GM21576 (cell line): ENCODE results near the gene PCYT2.
A peak's percentile ranks its signal among the peaks of the same experiment; 100 is the strongest.

Experiments
- ATAC-seq: cut with Tn5 transposase; IDR thresholded peaks from one replicate; pipeline ENCODE4 v1.9.1; 2021; ENCODE audit warnings: mild to moderate bottlenecking, moderate library complexity; ENCODE audit not compliant: unreplicated experiment

The PCYT2 gene

GRCh38 chr17:81927653-81928543, 16.7 kb upstream of the PCYT2 start, which contains the start of gene MAFG:
TSS of gene MAFG (minus strand) at chr17:81927735. CDS start at chr17:81923185, 4,550 bp downstream.
- no peak for ATAC-seq

DNA sequence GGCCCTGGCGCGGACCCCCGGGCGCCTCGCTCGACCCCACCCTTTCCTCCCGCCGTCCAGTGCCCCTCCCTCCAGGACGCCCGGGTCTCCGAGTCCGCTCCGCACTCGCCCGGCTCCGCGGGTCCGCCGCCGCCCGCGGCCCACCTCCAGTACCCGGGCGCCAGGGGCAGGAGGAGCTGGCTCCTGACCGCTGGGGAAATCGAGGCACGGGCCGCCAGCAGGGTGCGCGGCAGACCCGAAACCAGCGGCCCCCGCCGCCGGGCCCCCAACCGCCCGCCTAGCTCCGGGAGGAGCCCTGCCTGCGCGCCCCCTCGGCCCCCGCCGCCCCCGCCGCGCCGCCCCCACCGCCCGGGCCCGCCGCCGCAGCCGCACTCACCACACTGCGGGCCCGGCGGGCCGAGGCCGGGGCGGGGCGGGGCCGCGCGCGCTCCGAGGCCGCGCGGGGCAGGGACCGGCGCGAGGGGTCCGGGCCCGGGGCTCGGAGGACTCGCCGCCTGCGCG, 16.0 kb upstream of the PCYT2 start:
- ATAC-seq: no peak

GRCh38 chr17:81926451-81927151, 15.4 kb upstream of the PCYT2 start:
- no peak for ATAC-seq

DNA sequence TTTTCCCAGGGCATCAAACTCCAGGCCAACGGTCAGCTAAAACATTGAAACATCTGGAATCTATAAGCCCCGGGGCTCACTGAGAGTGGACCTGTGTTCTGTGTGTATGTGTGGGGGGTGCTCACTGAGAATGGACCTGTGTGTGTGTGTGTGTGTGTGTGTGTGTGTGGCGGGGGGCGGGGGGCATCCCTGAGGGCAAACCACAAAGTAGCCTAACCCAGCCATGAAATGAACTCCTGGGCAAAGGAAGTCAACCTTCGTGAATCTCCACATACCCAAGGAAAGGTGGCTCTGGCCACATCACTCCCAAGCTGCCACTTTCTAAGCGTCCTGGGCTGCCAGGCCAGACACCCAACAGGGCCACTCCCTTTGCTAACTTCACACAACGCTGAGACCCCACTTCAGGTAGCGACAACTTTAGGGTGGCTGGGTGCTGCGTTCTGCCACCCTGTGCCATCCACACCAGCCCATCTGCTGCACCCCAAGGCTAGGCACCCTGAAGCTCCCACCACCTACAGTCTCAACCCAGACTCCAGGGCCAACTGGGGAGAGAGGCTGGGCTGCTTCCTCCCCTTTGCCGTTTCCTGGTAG, 14.8 kb upstream of the PCYT2 start:
- ATAC-seq: no peak

GRCh38 chr17:81924557-81925532, 13.6 kb upstream of the PCYT2 start:
- no peak for ATAC-seq

GRCh38 chr17:81923302-81924260, 12.4 kb upstream of the PCYT2 start:
- no peak for ATAC-seq

DNA sequence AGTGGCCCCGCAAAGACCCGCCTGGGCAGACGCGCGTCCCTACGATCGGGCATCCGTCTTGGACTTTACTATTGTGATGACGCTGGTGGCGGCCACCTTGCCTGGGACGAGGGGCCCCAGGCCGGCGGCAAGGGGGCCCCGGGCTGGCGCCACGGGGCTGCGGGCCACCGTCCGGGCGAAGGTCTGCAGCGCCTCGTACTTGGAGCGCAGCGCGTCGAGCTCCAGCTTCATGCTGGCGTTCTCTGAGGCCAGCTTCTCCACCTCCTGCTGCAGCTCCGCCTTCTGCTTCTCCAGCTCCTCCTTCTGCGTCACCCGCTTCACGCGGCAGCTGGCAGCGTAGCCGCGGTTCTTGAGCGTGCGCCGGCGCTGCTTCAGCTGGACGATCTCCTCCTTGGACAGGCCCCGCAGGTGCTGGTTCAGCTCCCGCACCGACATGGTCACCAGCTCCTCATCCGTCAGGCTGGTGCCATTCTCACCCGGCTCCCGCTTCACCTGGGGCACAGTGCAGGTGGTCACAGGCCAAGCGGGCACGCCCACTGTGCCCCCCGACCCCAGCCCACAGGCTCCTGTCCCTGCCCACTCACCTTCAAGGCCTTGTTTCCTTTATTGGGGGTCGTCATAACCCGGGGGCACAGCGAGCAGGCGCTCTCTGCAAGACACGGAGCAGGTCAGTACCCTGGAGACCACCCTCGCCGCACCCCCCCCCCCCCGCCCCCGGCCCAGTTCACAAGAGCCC, 11.5 kb upstream of the PCYT2 start:
- no peak for ATAC-seq

DNA sequence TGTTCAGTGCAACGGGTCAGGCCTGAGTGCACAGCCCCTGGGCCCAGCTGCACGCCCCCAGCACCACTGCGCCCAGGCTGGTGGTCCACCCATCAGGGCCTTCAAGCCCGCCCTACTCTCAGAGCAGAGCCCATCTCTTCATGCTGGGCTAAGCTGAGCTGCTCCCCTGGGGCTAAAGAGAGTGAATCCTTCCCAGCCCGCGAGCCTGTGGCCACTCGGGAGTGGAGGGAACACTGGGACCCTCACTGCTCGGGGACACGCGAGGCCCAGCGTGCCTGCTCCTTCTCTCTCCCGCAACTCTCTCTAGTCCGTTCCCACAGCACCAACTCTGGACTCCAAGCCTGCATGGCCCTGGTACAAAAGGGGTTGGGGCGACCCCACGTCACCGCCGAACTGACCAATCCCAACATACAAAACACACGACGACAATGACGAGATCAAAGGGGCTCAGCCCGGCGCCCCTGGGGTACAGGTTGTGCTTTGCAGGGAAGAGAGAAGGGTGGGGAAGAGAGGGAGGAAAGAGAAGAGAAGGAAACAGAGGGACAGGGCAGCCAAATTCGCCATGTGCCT, 10.9 kb upstream of the PCYT2 start:
- ATAC-seq: no peak

DNA sequence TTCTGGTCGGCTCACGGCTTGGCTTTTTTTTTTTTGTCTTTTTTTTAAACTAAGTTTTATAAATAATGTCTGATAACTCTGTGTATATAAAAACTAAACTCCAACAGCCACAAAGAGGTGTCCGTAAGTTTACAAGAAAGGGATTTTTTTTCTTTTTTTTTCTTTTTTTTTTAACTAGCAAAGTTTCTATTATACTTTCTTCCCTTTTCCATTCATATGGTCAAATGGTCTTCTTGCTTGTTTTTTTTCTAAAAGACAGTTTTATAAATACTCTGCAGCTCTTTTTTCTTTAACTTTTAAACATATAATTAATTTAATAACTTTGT, 10.3 kb upstream of the PCYT2 start:
- no peak for ATAC-seq

GRCh38 chr17:81920612-81921536, 9.7 kb upstream of the PCYT2 start:
- ATAC-seq: no peak

GRCh38 chr17:81918832-81919545, 7.8 kb upstream of the PCYT2 start:
- no peak for ATAC-seq

DNA sequence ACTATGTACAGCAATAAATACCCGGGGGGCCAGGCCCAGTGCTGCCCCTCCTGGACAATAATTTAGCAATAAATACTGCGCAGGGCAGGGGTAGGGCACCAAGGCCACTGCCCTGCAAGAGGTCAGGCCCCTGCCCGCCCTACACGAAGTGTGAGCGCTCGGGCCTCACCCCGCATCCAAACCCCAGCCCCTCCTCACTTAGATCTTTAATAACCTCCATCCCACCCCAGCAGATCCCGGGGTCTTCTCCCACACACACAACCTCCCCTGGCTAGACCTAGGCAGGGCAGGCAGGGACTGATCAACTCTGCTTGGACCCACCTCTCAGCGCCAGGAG, 7.1 kb upstream of the PCYT2 start:
- ATAC-seq: peak; percentile 20

DNA sequence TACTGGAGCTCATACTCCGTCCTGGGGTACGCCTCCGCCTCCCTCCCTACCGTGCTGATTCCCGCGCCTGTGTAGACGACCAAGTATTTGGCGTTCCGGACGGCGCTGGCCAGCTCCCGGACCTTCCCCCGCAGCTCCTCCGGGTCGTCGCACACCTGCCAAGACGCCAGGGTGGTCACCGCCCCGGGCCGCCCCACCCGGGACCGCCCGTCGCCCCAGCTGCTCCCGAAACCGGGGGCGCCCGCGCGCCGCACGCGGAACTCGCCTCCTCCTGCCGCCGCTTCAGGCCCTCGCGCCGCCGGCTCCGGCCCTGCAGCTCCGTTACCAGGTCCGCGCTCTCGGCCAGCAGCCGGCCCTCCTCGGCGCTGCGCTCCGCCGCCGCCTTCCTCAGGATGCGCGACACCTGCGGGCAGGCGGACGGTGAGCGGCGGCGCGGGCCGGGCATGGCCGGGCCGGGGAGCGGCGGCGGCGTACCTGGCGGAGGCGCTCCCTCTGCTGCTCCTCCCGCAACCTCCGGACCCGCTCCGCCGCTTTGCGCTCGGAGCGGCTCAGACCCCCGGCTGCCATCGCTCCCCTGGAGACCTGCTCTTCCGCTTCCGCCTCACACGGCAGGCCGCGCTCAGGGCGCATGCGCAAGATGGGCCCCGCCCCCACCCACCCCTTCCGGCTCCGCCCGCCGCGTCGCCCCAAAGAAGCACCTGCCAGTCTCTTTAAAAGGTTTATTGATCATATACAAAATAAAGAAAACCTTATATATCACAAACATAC, 6.5 kb upstream of the PCYT2 start, which contains the start of gene SIRT7:
Gene SIRT7 (minus strand): TSS at position 612 of the 768 bp plus-strand sequence. CDS start 45 bp downstream, at position 567.
- peak; percentile 64 for ATAC-seq

GRCh38 chr17:81916234-81917001, 5.2 kb upstream of the PCYT2 start:
- no peak for ATAC-seq

DNA sequence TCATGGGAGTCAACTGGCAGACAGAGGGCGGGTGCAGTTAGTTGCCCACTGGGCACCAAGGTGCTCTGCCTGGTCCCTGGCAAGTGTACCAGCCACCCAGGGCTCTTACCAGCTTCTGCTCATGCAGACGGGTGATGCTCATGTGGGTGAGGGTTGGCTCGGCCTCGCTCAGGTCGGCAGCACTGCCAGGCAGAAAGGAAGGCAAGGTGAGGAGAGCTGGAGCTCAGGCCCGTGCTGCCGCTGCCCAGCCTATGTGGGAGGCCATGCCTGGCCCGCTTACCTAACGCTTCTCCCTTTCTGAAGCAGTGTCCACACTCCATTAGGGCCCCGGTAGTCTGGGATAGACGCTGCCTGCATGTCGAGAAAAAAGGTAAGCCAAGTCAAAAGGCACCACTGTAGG, 4.1 kb upstream of the PCYT2 start:
- ATAC-seq: no peak
